Mesothelial cell of epicardium (in vitro differentiated cells): ENCODE data around the gene TNIP1. TPM values are rescaled to one million over a fixed set of nuclear protein-coding genes. Genes with fewer than 3 reads are reported as not detected.

ENCODE experiments used
- DNase-seq, 2 experiments: peaks; one replicate each; pipeline ENCODE4 v3.0.0; 2021; ENCODE audit warnings: low spot score in 2 of 2; ENCODE audit not compliant: unreplicated experiment in 2 of 2
- H3K27ac Mint-ChIP-seq: 2 replicates; pipeline ENCODE4 v1.8.0; 2021; ENCODE audit warnings: mixed read lengths
- H3K27me3 Mint-ChIP-seq: 2 replicates; pipeline ENCODE4 v1.8.0; 2021; ENCODE audit warnings: low read depth, mixed read lengths
- H3K36me3 Mint-ChIP-seq: 2 replicates; pipeline ENCODE4 v1.8.0; 2021; ENCODE audit warnings: mixed read lengths
- H3K4me1 Mint-ChIP-seq: 2 replicates; pipeline ENCODE4 v1.8.0; 2021; ENCODE audit warnings: mixed read lengths
- H3K4me3 Mint-ChIP-seq: 2 replicates; pipeline ENCODE4 v1.8.0; 2021; ENCODE audit warnings: mild to moderate bottlenecking, moderate library complexity, mixed read lengths
- H3K9me3 Mint-ChIP-seq: 2 replicates; pipeline ENCODE4 v1.8.0; 2021; ENCODE audit warnings: mixed read lengths
- CTCF ChIP-seq: fragments of 200-600 bp; sonication (generic); IDR thresholded peaks from one replicate; pipeline ENCODE4 v1.5.0; 2021; ENCODE audit warnings: antibody characterized with exemption; ENCODE audit not compliant: unreplicated experiment
- total RNA-seq: library from RNA; stranded (reverse); gene quantifications from 3 replicates; pipeline ENCODE4 v1.2.1, GENCODE V29; 2021

TNIP1 gene
- total RNA-seq, 1 donor from 2014 or later = 81.8 TPM

- no peak overlapping the region for H3K4me3 Mint-ChIP-seq
- H3K9me3 Mint-ChIP-seq = no peaks in the 10 kb centered on the region
- peaks cover 50% of the 10 kb centered on the region for H3K36me3 Mint-ChIP-seq
- H3K27ac Mint-ChIP-seq = no peak overlapping the region
- no peaks in the 10 kb centered on the region for H3K27me3 Mint-ChIP-seq
- TF ChIP-seq CTCF = no peak
- no peaks in the 10 kb centered on the region for H3K4me1 Mint-ChIP-seq
- no peak for DNase-seq
These were observed 44.6 kb upstream of the TNIP1 start for GRCh38 chr5:151125421-151125820.

- Mint-ChIP-seq H3K27me3 (no peaks in the 10 kb centered on the region), H3K27ac (no peak overlapping the region), H3K4me3 (no peak overlapping the region), H3K36me3 (peaks cover 52% of the 10 kb centered on the region), H3K9me3 (no peaks in the 10 kb centered on the region), H3K4me1 (no peaks in the 10 kb centered on the region)
- TF ChIP-seq CTCF = no peak
- DNase-seq = no peak
These were observed 43.3 kb upstream of the TNIP1 start for GRCh38 chr5:151123897-151124751.

- no peaks in the 10 kb centered on the region for H3K4me1 Mint-ChIP-seq
- no peak overlapping the region for H3K27ac Mint-ChIP-seq
- no peak for TF ChIP-seq CTCF
- no peak overlapping the region for H3K4me3 Mint-ChIP-seq
- H3K9me3 Mint-ChIP-seq = no peaks in the 10 kb centered on the region
- H3K27me3 Mint-ChIP-seq = no peaks in the 10 kb centered on the region
- no peak for DNase-seq
- peaks cover 46% of the 10 kb centered on the region for H3K36me3 Mint-ChIP-seq
These were observed 42.0 kb upstream of the TNIP1 start for GRCh38 chr5:151122828-151123227.

GRCh38 chr5:151121665-151122064 lies 40.8 kb upstream of the TNIP1 start:
- Mint-ChIP-seq H3K27ac (no peak overlapping the region), H3K4me1 (no peaks in the 10 kb centered on the region), H3K4me3 (no peak overlapping the region), H3K9me3 (no peaks in the 10 kb centered on the region), H3K36me3 (peaks cover 41% of the 10 kb centered on the region), H3K27me3 (no peaks in the 10 kb centered on the region)
- TF ChIP-seq CTCF = no peak
- no peak for DNase-seq

- no peak for DNase-seq
- Mint-ChIP-seq H3K9me3 (no peaks in the 10 kb centered on the region), H3K27ac (no peak overlapping the region), H3K4me3 (no peak overlapping the region), H3K27me3 (no peaks in the 10 kb centered on the region), H3K36me3 (peaks cover 39% of the 10 kb centered on the region), H3K4me1 (no peaks in the 10 kb centered on the region)
- no peak for TF ChIP-seq CTCF
These were observed 40.3 kb upstream of the TNIP1 start for GRCh38 chr5:151121095-151121494.
